Measurements from ENCODE around the gene FLT4.

DNA sequence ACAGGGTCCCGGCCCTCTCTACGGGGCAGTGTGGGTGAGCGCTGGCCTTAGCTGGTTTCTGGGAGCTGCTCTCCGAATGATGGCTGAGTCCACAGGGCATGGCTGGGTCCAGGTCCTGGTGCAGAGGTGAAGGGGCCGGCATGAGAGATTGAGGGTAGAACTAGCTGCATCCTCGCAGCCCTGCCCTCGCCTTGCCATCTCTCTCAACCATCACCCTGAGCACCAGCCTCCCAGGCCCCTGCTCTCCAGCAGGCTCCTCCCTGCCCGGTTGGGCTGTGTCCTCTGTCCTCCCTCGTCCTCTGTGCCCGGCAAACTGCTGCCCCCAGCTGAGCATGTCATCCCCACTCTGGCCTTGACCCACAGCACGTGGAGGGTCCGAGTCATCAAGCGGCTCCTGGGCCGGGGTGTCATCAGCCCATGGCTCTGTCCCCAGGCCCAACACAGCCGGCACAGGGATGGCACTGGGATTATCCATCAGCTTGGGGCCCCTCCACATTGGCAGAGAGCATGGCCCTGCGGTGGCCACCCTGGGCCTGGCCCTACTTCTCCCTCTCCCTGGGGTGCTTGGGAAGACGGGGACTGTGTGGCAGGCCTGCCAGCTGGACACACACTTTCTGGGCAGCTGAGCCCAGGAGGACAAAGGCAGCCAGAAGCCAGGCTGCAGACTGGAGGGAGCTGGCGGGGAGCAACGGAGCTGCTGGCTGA is 8.4 kb downstream of the FLT4 start:
- TF ChIP-seq, protein P1, sequence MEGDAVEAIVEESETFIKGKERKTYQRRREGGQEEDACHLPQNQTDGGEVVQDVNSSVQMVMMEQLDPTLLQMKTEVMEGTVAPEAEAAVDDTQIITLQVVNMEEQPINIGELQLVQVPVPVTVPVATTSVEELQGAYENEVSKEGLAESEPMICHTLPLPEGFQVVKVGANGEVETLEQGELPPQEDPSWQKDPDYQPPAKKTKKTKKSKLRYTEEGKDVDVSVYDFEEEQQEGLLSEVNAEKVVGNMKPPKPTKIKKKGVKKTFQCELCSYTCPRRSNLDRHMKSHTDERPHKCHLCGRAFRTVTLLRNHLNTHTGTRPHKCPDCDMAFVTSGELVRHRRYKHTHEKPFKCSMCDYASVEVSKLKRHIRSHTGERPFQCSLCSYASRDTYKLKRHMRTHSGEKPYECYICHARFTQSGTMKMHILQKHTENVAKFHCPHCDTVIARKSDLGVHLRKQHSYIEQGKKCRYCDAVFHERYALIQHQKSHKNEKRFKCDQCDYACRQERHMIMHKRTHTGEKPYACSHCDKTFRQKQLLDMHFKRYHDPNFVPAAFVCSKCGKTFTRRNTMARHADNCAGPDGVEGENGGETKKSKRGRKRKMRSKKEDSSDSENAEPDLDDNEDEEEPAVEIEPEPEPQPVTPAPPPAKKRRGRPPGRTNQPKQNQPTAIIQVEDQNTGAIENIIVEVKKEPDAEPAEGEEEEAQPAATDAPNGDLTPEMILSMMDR (IDR thresholded peaks at IDR 0.05), result no peak
- no peak for TF ChIP-seq EZH2 (IDR thresholded peaks at IDR 0.05; ENCODE audit: borderline replicate concordance, insufficient read depth, low read depth, low read length, poor library complexity, severe bottlenecking)
